K562 (cell line): Measurements from ENCODE around the gene KCNH2. TPM values are rescaled to one million over a fixed set of nuclear protein-coding genes. Genes with fewer than 3 reads are reported as not detected.
A peak's percentile ranks its signal among the peaks of the same experiment; 100 is the strongest.

Source experiments
- ATF3 ChIP-seq, 2 experiments: fragments of 450-650 bp in 1 of 2; sonication (generic) in 1 of 2; formaldehyde crosslinking in 1 of 2; IDR thresholded peaks in 1 of 2; conservative IDR thresholded peaks in 1 of 2; 2 replicates each; pipeline versions ENCODE4 v1.6.1 to v1.8.1; 2016 to 2023; ENCODE audit warnings: mild to moderate bottlenecking in 2 of 2, moderate library complexity in 2 of 2, inconsistent platforms in 1 of 2, missing genetic modification reagents in 1 of 2
- C11orf30 ChIP-seq: fragments of 450-650 bp; IDR thresholded peaks from 2 replicates; pipeline ENCODE4 v1.6.1; 2016; ENCODE audit warnings: low read depth, mild to moderate bottlenecking
- E2F1 ChIP-seq: sonication (generic); formaldehyde crosslinking; IDR thresholded peaks from 2 replicates; pipeline ENCODE4 v1.8.1; 2023; ENCODE audit warnings: mild to moderate bottlenecking, missing genetic modification reagents, moderate library complexity
- EGR1 ChIP-seq: fragments of 450-650 bp; conservative IDR thresholded peaks from 2 replicates; pipeline ENCODE4 v1.6.1; 2017; ENCODE audit warnings: mild to moderate bottlenecking
- ESRRB ChIP-seq: fragments of 250-450 bp; sonication (Bioruptor Pico); IDR thresholded peaks from 2 replicates; pipeline ENCODE4 v1.5.0; 2020; ENCODE audit warnings: mild to moderate bottlenecking, moderate library complexity, borderline replicate concordance
- FOSL1 ChIP-seq: fragments of 200-800 bp; sonication (Bioruptor generic); conservative IDR thresholded peaks from 2 replicates; pipeline ENCODE4 v1.6.1; 2016; ENCODE audit warnings: missing genetic modification characterization, missing compliant biosample characterization
- GATAD2A ChIP-seq: fragments of 450-650 bp; IDR thresholded peaks from 2 replicates; pipeline ENCODE4 v1.6.1; 2017
- HLTF ChIP-seq: fragments of 450-650 bp; IDR thresholded peaks from 2 replicates; pipeline ENCODE4 v1.6.1; 2016
- MLX ChIP-seq, 2 experiments: fragments of 450-650 bp in 1 of 2; sonication (generic) in 1 of 2; formaldehyde crosslinking; conservative IDR thresholded peaks; 2 replicates each; pipeline versions ENCODE4 v1.4.0 to v1.8.1; 2020 to 2022; ENCODE audit warnings: mild to moderate bottlenecking in 1 of 2, missing genetic modification reagents in 1 of 2
- ZFX ChIP-seq: sonication (generic); formaldehyde crosslinking; IDR thresholded peaks from 2 replicates; pipeline ENCODE4 v1.8.0; 2022; ENCODE audit warnings: mild to moderate bottlenecking, missing genetic modification reagents, moderate library complexity
- ZNF76 ChIP-seq: fragments of 250-450 bp; sonication (Bioruptor Pico); IDR thresholded peaks from 2 replicates; pipeline ENCODE4 v1.4.0; 2020; ENCODE audit warnings: mild to moderate bottlenecking, moderate library complexity, borderline replicate concordance
- polyA plus RNA-seq, 8 experiments: library from polyadenylated mRNA; depleted of rRNA in 4 of 8; stranded (reverse) in 5 of 8; unstranded in 3 of 8; fragments of >200 nt; fragmentation: Nextera tagmentation in 2 of 8; fragmentation: Illumina TruSeq in 1 of 8; extraction: Ambion mirVana in 2 of 8; extraction: Trizol in 1 of 8; gene quantifications; 2 replicates each; pipeline versions ENCODE4 v1.2.1 to v1.2.3, GENCODE V29; 2011 to 2014; ENCODE audit warnings: inconsistent platforms in 1 of 8, missing spikeins in 1 of 8
- total RNA-seq, 7 experiments: library from RNA; depleted of rRNA in 6 of 7; stranded (reverse); fragments of >200 nt in 6 of 7; fragmentation: Illumina TruSeq in 2 of 7; extraction: Trizol in 2 of 7; gene quantifications; 2 replicates each; pipeline versions ENCODE4 v1.2.1 to v1.2.3, GENCODE V29; 2011 to 2021; ENCODE audit warnings: low replicate concordance in 1 of 7
- TF ChIP-seq, protein P1 (sequence below): fragments of 450-650 bp; formaldehyde crosslinking; IDR thresholded peaks from 2 replicates; pipeline ENCODE4 v1.4.0; 2022; ENCODE audit warnings: missing genetic modification characterization
- TF ChIP-seq, protein P2 (sequence below): sonication (generic); formaldehyde crosslinking; IDR thresholded peaks from 2 replicates; pipeline ENCODE4 v1.8.1; 2023; ENCODE audit warnings: mild to moderate bottlenecking, missing genetic modification reagents
- TF ChIP-seq, protein P3 (sequence below): fragments of 450-650 bp; IDR thresholded peaks from 2 replicates; pipeline ENCODE4 v1.6.1; 2018; ENCODE audit warnings: mild to moderate bottlenecking, low read depth; ENCODE audit not compliant: partially characterized antibody
- TF ChIP-seq, protein P4 (sequence below): fragments of 200-400 bp; formaldehyde crosslinking; IDR thresholded peaks from 2 replicates; pipeline ENCODE4 v1.6.1; 2017; ENCODE audit warnings: mild to moderate bottlenecking, low read depth, low read length, moderate library complexity

Gene KCNH2
- total and polyA plus RNA-seq, 9 of the 15 experiments (the other 6 are each of a cell fraction or from before 2014, with no cell fraction given): 18.1 to 368 (median 218) TPM

DNA sequence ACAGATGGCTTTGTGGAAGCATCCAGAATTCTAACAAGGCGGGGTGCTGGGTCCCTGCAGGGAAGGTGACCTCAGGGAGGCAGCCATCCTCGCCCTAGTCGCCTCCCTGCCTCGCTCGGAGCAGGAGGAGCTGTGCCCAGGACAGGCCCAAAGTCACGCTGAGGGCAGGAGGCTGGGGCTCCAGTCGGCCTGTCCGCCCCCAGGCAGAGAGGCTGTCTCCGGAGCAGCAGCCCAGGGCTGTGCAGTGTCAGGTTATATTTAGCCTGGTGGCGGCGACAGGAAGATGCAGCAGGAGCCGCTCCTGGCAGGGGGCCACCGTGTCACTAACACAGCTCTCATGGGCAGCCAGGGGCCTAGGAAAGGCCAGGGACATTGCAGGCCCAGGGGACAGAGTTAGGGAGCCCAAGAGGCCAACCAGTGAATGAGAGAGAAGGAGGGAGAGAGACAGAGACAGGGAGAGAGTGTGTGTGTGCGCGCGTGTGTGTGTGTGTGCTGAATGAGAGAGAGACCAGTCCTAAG, 13.5 kb downstream of the KCNH2 start (continued):
- TF ChIP-seq, protein P1, sequence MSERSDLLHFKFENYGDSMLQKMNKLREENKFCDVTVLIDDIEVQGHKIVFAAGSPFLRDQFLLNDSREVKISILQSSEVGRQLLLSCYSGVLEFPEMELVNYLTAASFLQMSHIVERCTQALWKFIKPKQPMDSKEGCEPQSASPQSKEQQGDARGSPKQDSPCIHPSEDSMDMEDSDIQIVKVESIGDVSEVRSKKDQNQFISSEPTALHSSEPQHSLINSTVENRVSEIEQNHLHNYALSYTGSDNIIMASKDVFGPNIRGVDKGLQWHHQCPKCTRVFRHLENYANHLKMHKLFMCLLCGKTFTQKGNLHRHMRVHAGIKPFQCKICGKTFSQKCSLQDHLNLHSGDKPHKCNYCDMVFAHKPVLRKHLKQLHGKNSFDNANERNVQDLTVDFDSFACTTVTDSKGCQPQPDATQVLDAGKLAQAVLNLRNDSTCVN (CRISPR knock-in tag): 0 out of 2 replicates have a peak, but pooled peaks have one; percentile 70
- TF ChIP-seq ATF3 (IDR thresholded peaks at IDR 0.05): no peak
- peak; percentile 69 for TF ChIP-seq ATF3 (CRISPR knock-in tag; conservative IDR thresholded peaks at IDR 0.05)
- TF ChIP-seq MLX (CRISPR knock-in tag; conservative IDR thresholded peaks at IDR 0.05): 0 out of 4 replicates have a peak, but pooled peaks of 1 of the 2 experiments have one; percentile 56
- peak; percentile 81; the same call in 1 of the 2 replicates for TF ChIP-seq HLTF
- peak; percentile 73; the same call in 1 of the 2 replicates for TF ChIP-seq ZNF76
- TF ChIP-seq, protein P2, sequence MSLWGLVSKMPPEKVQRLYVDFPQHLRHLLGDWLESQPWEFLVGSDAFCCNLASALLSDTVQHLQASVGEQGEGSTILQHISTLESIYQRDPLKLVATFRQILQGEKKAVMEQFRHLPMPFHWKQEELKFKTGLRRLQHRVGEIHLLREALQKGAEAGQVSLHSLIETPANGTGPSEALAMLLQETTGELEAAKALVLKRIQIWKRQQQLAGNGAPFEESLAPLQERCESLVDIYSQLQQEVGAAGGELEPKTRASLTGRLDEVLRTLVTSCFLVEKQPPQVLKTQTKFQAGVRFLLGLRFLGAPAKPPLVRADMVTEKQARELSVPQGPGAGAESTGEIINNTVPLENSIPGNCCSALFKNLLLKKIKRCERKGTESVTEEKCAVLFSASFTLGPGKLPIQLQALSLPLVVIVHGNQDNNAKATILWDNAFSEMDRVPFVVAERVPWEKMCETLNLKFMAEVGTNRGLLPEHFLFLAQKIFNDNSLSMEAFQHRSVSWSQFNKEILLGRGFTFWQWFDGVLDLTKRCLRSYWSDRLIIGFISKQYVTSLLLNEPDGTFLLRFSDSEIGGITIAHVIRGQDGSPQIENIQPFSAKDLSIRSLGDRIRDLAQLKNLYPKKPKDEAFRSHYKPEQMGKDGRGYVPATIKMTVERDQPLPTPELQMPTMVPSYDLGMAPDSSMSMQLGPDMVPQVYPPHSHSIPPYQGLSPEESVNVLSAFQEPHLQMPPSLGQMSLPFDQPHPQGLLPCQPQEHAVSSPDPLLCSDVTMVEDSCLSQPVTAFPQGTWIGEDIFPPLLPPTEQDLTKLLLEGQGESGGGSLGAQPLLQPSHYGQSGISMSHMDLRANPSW (CRISPR knock-in tag): peak; percentile 91; the same call in 1 of the 2 replicates
- TF ChIP-seq, protein P3, sequence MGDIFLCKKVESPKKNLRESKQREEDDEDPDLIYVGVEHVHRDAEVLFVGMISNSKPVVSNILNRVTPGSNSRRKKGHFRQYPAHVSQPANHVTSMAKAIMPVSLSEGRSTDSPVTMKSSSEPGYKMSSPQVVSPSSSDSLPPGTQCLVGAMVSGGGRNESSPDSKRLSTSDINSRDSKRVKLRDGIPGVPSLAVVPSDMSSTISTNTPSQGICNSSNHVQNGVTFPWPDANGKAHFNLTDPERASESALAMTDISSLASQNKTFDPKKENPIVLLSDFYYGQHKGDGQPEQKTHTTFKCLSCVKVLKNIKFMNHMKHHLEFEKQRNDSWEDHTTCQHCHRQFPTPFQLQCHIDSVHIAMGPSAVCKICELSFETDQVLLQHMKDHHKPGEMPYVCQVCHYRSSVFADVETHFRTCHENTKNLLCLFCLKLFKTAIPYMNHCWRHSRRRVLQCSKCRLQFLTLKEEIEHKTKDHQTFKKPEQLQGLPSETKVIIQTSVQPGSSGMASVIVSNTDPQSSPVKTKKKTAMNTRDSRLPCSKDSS: no peak
- TF ChIP-seq GATAD2A: 0 out of 2 replicates have a peak, but pooled peaks have one; percentile 15
- peak; percentile 59; the same call in 1 of the 2 replicates for TF ChIP-seq EGR1
- no peak for TF ChIP-seq FOSL1 (tag)
- no peak for TF ChIP-seq ESRRB
- TF ChIP-seq E2F1 (CRISPR knock-in tag): peak; percentile 74
- TF ChIP-seq, protein P4, sequence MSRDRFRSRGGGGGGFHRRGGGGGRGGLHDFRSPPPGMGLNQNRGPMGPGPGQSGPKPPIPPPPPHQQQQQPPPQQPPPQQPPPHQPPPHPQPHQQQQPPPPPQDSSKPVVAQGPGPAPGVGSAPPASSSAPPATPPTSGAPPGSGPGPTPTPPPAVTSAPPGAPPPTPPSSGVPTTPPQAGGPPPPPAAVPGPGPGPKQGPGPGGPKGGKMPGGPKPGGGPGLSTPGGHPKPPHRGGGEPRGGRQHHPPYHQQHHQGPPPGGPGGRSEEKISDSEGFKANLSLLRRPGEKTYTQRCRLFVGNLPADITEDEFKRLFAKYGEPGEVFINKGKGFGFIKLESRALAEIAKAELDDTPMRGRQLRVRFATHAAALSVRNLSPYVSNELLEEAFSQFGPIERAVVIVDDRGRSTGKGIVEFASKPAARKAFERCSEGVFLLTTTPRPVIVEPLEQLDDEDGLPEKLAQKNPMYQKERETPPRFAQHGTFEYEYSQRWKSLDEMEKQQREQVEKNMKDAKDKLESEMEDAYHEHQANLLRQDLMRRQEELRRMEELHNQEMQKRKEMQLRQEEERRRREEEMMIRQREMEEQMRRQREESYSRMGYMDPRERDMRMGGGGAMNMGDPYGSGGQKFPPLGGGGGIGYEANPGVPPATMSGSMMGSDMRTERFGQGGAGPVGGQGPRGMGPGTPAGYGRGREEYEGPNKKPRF: no peak
- peak; percentile 30; the same call in 1 of the 2 replicates for TF ChIP-seq ZFX (CRISPR knock-in tag)
- TF ChIP-seq C11orf30: no peak
